ENCODE data around the gene PTGES2. TPM values are rescaled to one million over a fixed set of nuclear protein-coding genes. Genes with fewer than 3 reads are reported as not detected.
"Not testable (repeated sequence)": the region's sequence is repeated elsewhere in the genome, so short reads cannot be mapped to it uniquely, and the experiment has no call there.

The PTGES2 gene
- polyA plus RNA-seq, 4 donors: 27.0 to 68.2 (median 42.8) TPM

DNA sequence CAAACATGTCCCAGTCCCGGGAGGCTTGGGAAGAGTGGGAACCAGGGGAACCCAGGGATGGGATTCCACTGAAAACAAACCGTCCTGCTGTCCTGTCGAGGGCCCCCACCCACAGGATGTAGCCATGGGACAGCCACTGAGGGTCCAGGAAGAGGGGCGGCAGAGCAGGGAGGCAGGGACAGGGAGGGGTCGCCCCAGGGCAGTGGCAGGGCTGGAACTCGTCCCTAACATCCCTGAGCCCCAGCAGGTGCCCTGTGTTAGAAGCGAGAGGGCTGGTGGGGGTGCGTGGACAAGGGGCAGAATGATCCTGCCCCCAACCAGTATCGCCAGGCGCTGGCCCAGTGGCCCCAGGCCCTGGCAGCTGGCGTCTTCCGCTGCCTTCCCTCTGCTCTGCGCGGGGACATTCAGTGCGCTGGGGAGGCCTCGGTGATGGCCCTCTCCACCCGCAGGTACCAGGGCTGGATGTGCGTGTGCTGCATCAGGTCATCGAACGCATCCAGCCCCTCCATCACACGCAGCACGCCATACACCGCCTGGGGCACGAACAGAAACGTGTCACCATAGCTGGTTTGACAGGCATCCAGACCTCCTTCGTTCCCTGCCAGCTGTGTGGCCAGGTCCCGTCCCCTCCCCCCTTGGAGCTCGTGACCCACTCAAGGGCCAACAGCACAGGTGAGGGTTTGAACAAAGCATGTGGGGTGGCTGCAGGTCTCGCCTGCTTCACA lies 6.6 kb downstream of the PTGES2 start:
- no peak for DNase-seq (ENCODE audit: low read depth in 4 of 4, low spot score in 3 of 4)

DNA sequence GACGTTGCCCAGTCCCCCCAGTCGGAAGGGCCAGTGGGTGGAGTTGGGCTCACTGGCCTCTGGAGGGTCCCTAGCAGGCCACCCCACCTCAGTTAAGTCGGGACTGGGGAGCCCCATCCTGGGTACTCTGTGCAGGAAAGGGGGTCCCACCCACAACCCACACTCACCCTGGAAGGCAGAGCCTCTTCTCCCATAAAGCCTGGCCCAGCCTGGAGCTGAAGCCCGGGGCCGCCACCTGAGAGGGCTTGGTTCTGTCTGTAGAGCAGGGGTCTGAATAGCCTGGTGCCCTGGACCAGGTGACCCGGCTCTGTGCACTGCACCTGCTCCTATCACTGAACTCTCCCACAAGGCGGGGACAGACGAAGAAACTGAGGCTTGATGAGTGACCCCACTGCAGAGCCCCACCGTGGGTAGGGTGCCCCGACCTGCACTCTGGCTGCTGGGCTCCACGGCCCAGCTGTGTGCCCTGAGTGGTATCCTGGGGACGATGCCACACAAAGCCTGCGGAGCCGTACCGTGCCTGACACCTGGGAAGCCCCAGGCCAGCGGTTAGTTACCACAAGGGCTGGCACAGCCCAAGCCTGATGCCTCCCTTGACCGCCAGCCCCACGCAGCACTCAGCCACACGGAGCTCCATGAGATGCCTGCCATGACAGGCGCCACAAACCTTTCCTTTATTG lies 7.3 kb downstream of the PTGES2 start:
- DNase-seq (ENCODE audit: low read depth in 4 of 4, low spot score in 3 of 4): no peak

DNA sequence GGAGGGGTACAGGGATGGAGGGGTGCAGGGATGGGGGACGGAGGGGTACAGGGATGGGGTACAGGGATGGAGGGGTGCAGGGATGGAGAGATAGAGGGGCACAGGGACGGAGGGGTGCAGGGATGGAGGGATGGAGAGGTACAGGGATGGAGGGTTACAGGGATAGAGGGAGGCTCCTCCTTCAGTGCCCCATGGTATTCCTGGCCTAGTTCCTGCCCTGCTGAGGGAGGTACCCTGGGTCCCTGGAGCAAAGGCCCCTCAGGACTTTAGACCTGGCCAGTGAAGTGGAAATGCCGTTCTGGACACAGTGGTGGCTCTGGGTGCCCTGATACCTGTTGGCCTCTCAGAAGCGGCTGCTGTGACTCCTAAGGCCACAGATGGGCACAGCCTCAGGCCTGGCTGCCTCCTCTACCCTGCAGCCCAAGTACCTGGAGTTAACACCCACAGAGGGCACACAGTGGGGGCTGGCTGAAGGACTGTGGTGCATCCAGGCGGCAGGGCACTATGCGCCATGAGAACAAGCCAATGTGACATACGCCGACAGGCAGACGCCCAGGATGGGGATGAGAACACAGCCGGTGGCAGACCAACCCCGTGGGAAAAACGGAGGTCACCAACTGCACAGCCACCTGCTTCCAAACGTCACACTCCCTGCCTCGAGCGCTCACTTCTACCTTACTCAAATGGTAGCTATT lies 8.4 kb downstream of the PTGES2 start:
- no peak for DNase-seq (ENCODE audit: low read depth in 4 of 4, low spot score in 3 of 4)

DNA sequence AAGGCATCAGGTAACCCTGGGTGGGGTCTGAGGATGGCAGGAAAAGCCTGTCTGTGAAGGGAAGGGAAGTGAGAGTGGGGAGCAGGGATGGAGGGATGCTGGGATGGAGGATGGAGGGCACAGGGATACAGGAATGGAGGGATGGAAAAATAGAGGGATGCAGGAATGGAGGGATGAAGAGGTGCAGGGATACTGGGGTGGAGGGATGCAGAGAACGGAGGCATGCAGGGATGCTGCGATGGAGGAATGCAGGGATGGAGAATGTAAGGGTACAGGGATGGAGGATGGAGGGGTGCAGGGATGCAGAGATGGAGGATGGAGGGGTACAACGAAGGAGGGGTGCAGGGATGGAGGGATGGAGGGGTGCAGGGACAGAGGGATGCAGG lies 9.1 kb downstream of the PTGES2 start:
- no peak for DNase-seq (ENCODE audit: low read depth in 4 of 4, low spot score in 3 of 4)

DNA sequence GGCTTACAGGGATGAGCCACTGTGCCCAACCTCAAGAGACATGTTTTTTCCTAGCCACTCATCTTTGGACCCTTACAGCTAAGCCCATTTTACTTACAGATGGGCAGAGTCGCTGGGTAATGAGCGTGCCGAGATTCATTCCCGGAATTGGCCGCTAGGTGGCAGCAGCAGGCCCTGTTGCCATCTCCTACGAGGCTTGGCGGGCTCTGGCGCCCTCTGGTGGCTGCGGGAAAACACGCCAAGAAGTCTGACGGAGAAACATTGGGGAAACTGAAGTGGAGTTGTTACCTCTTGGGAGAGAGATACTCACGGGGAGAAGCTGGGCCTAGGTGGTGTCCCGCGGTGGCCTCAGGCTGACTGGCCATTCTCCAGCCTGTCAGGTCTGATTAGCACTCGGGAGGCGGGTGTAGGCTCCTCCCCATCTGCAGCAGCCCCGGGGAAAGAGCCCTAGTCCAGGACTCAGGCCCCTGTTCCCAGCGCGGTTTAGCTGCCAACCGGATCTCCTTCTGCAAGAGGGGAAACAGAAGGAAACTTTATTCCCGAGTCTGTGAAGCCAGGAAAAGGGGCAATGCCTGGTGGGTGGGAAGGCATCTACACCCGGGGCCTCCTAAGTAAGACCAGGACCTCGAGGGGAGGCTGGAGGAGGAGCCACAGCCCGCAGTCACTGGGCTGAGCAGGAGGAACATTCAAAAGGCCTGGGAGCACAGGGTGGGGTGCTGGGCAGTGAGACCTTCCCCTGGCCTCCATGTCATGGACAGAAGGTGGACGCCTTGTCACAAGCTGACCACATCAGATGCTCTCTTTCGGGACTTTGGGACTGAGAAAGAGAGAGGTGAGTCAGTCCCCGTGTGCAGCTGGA lies 9.7 kb downstream of the PTGES2 start:
- peak in 2 of 4 donors; percentile 72 to 81 for DNase-seq (ENCODE audit: low read depth in 4 of 4, low spot score in 3 of 4)

DNA sequence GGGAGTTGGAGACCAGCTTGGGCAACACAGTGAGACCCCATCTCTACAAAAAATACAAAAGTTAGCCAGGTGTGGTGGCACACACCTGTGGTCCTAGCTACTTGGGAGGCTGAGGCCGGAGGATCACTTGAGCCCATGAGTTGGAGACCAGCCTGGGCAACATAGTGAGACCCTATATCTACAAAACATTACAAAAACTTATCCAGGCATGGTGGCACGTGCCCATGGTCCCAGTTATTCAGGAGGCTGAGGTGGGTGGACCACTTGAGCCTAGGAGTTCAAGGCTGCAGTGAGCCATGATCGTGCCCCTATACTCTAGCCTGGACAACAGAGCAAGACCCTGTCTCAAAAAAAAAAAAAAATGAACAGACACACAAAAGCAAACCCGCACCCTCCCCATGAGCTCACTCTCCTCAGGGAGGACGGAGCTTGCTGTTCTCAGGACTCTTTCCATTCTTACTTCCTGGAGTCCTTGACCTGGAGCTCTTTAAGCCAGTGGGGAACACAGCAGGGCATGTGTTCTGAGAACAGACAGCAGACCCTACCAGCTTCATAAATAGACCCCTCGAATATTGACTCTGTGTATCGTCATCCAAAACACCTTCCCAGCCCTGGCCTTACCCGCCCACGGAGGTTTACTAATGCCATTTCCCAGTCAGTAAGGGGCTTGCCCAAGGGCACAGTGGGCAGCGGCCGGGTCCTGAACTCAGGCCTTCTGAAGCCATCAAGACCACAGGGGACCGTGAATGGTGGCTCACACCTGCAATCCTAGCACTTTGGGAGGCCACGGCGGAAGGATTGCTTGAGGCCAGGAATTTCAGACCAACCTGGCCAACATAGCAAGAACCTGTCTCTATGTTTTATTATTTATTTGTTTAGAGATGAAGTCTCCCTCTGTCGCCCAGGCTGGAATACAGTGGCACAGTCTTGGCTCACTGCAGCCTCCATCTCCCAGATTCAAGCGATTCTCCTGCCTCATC lies 11.1 kb downstream of the PTGES2 start:
- no peak for DNase-seq (ENCODE audit: low read depth in 4 of 4, low spot score in 3 of 4)

DNA sequence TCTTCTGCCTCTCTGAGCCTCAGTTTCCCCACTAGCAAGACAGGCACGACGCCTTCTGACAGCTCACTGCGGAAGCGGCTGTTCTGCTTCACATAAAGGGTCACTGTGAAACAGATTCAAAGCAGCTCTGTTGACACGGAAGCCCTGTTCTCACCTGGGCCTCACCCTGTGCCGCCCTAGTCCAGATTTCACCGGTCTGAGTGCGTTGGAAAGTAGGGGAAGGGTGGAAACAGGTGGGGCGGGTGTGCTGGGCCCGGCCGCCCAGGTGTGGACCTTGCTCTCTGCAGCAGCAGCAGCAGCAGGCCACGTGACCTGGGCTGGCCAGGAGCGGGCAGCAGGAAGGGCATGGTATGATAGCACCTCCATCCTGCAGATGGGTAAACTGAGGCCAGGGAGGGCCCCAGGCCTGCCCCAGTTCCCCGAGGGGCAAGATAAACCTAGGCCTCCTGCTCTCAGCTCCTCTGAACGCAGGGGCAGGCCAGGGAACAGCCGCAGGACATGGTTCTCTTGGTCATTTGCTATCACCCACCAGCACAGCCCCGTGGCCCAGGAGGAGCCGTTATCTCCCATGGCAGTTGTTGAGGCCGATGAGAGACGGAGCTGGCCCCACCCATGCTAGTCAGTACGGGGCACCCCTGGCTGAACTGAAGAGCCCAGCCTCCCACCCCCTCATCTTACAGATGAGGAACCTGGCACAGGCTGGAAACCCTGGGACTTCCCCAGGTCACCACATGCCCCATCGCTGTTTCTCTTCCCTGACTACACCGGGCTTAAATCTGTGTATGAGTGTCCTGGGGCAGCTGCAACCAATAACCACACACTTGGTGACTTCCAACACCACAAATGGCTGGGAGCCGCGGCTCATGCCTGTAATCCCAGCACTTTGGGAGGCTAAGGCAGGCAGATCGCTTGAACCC lies 12.1 kb downstream of the PTGES2 start:
- DNase-seq (ENCODE audit: low read depth in 4 of 4, low spot score in 3 of 4): no peak

DNA sequence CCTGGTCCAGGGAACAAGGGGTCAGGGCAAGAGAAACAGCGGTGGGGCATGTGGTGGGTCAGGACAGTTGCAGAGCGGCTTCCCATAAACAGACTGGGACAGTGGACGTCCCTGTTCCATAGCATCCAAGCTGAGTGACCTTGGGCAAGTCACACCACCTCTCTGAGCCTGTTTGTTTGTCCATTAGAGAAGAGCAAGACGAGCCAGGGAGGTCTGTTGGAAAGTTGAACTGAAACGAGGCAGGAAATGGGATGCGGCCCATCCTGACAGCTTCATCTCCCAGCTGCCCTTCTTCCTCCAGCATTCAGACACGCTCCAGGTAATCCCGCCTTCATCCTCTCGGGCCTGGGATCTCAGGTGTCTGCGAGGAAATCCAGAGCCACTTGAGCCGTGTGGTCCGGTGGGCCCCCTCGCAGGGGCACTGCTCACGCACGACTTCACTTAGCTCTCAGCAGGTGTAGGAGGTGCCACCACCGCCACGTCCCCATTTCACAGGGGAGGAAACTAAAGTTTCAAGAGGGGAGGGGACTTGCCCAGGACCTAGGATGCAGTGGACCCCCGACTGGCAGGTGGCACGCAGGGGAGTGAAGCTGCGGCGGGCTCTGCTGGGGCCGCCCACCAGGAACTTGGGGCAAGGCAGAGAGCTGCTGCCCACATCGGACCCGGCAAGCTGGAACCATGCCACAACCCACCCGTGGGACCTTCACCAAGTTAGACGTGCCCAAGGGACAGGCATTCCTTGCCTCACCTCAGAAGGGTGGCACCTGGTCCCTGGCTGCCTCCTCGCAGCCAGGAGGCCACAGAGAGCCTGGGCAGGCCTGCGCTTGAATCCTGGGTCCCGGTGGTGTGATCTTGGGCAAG lies 13.0 kb downstream of the PTGES2 start:
- DNase-seq (ENCODE audit: low read depth in 4 of 4, low spot score in 3 of 4): no peak

DNA sequence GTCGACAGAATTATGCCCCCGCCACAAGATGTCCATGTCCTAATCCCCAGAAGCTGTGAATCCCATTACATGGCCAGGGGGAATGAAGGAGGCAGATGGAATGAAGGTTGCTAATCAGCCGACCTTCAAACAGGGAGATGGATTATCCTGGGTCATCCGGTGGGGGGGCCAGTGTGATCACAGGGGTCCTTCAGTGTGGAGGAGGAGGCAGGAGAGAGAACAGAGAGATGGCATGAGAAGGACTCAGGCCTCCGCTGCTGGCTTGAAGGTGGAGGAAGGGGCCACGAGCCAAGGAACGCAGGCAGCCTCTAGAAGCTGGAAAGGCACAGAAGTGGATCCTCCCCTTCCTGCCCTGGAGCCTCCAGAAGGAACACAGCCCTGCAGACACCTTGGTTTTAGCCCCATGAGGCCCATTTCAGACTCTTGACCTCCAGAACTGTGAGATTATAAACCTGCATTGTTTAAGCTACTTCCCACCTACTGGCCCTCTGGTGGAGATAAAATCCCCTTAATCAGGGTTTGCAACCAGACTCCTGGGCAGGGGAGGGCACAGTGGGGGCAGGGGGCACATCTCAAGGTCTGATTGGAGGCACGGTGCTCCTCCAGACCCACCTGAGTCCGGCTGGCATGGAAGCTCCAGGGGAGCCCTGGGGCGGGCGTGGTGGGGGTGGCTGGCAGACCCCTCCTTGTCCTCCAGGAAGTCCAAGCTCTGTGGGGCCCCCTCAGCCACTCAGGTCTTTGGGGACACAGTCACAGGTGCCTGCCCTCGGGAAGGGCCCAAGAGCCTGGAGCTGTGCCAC lies 13.8 kb downstream of the PTGES2 start:
- no peak for DNase-seq (ENCODE audit: low read depth in 4 of 4, low spot score in 3 of 4)

DNA sequence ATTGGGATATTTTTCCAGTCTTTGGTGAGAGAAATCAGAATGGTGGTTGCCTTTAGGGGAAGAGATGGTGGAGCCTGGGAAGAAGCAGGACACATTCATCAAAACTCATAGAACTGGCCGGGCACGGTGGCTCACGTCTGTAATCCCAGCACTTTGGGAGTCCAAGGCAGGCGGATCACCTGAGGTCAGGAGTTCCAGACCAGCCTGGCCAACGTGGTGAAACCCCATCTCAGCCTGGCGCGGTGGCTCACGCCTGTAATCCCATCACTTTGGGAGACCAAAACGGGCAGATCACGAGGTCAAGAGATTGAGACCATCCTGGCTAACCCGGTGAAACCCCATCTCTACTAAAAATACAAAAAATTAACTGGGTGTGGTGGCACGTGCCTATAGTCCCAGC lies 15.8 kb downstream of the PTGES2 start:
- DNase-seq (ENCODE audit: low read depth in 4 of 4, low spot score in 3 of 4): not testable (repeated sequence)

DNA sequence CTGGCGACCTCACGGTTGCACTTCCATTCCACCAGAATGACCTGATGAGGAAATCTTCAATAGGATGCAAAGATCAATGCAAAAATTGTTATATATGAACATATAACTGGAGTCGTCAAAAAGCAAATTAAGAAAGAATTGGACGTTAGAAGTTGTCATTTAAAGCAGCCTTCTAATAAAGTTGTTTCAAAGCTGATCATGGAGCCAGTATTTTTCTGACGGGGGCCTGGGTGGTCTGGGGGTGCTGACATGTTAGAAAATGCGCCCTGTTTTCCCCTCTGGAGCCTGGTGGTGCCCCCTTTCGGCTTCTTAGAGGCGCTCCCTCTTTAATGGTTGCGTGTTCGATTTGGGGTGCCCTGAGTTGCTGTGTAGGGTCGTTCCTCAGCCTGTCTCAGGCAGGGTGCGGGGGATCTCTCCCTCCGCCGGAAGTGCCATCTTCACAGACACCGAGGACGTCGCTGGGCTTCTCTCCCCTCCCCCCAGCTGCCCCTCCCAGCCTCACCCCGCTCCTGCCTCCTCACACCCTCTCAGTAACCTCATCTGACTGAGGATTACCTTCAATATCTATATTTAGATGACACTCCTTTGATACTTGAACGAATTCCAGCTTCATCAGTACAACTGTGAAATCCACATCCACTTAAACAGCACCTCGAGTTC lies 18.3 kb downstream of the PTGES2 start:
- DNase-seq (ENCODE audit: low read depth in 4 of 4, low spot score in 3 of 4): no peak

DNA sequence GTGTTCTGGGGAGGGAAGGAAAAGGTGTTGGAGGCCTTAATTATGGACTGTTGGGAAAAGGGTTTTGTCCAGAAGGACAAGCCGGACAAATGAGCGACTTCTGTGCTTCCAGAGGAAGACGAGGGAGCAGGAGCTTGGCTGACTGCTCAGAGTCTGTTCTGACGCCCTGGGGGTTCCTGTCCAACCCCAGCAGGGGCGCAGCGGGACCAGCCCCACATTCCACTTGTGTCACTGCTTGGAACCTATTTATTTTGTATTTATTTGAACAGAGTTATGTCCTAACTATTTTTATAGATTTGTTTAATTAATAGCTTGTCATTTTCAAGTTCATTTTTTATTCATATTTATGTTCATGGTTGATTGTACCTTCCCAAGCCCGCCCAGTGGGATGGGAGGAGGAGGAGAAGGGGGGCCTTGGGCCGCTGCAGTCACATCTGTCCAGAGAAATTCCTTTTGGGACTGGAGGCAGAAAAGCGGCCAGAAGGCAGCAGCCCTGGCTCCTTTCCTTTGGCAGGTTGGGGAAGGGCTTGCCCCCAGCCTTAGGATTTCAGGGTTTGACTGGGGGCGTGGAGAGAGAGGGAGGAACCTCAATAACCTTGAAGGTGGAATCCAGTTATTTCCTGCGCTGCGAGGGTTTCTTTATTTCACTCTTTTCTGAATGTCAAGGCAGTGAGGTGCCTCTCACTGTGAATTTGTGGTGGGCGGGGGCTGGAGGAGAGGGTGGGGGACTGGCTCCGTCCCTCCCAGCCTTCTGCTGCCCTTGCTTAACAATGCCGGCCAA lies 19.1 kb downstream of the PTGES2 start:
- DNase-seq (ENCODE audit: low read depth in 4 of 4, low spot score in 3 of 4): no peak

DNA sequence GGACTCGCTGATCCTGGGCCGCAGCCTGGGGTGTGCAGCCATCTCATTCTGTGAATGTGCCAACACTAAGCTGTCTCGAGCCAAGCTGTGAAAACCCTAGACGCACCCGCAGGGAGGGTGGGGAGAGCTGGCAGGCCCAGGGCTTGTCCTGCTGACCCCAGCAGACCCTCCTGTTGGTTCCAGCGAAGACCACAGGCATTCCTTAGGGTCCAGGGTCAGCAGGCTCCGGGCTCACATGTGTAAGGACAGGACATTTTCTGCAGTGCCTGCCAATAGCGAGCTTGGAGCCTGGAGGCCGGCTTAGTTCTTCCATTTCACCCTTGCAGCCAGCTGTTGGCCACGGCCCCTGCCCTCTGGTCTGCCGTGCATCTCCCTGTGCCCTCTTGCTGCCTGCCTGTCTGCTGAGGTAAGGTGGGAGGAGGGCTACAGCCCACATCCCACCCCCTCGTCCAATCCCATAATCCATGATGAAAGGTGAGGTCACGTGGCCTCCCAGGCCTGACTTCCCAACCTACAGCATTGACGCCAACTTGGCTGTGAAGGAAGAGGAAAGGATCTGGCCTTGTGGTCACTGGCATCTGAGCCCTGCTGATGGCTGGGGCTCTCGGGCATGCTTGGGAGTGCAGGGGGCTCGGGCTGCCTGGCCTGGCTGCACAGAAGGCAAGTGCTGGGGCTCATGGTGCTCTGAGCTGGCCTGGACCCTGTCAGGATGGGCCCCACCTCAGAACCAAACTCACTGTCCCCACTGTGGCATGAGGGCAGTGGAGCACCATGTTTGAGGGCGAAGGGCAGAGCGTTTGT lies 19.9 kb downstream of the PTGES2 start:
- no peak for DNase-seq (ENCODE audit: low read depth in 4 of 4, low spot score in 3 of 4)

DNA sequence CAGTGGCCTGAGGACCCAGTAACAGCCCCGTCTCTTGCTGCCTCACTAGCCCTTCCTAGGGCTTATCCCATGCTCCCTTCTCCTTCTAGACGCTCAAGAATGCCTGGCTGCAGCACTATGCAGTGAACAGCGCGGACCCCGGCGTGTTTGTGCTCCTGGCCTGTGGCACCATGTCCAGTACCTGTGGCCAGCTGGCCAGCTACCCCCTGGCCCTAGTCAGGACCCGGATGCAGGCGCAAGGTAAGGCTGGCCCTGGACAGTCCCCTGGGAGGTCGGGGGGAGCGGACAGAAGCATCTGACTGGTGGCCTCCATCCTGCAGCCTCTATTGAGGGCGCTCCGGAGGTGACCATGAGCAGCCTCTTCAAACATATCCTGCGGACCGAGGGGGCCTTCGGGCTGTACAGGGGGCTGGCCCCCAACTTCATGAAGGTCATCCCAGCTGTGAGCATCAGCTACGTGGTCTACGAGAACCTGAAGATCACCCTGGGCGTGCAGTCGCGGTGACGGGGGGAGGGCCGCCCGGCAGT lies 20.5 kb downstream of the PTGES2 start:
- DNase-seq (ENCODE audit: low read depth in 4 of 4, low spot score in 3 of 4): no peak
